Measurements from ENCODE around the gene GAB3. TPM values are rescaled to one million over a fixed set of nuclear protein-coding genes. Genes with fewer than 3 reads are reported as not detected.

The GAB3 gene
- total RNA-seq, 1 experiment from 2014 or later: 0.69 TPM

GRCh38 chrX:154742613-154743012, 8.3 kb downstream of the GAB3 start:
- Histone ChIP-seq H3K9me2 (ENCODE audit: insufficient read depth) (no peaks in the 10 kb centered on the region), H3K4me3 (replicated peaks in 1 of 2; ENCODE audit: low read depth in 1 of 2, low read length in 2 of 2) (no peak overlapping the region), H3K4me2 (ENCODE audit: low read length) (no peak overlapping the region), H3K4me1 (ENCODE audit: control insufficient read depth in 1 of 2, insufficient read depth in 2 of 2, low read length in 2 of 2) (no peaks in the 10 kb centered on the region), H4K20me1 (ENCODE audit: insufficient read depth) (no peaks in the 10 kb centered on the region), H3K9ac (ENCODE audit: low read length) (no peak overlapping the region), H3K9me3 (ENCODE audit: control insufficient read depth in 1 of 2, insufficient read depth in 1 of 2, low read depth in 1 of 2, low read length in 2 of 2) (no peaks in the 10 kb centered on the region), H2AFZ (ENCODE audit: low read depth, low read length, poor library complexity, severe bottlenecking) (no peak overlapping the region), H3K79me2 (ENCODE audit: insufficient read depth, low read length) (no peaks in the 10 kb centered on the region), H3K36me3 (ENCODE audit: control insufficient read depth in 1 of 2, insufficient read depth in 2 of 2, low read length in 2 of 2) (no peaks in the 10 kb centered on the region), H3K27me3 (ENCODE audit: insufficient read depth, low read length) (no peaks in the 10 kb centered on the region), H3K27ac (ENCODE audit: low read depth, low read length) (no peak overlapping the region)
- POLR2A ChIA-PET: no interaction called here
- intact Hi-C loops (cut with micrococcal nuclease): no loop called here
- TF ChIP-seq ZNF274 (IDR thresholded peaks at IDR 0.05; ENCODE audit: low read depth, low read length) (no peak), MAX (IDR thresholded peaks at IDR 0.05) (no peak)
- DNase-seq (ENCODE audit: low read depth, low spot score) (no peak), ATAC-seq (no peak)
- CTCF ChIA-PET: no interaction called here
- RAD21 ChIA-PET (ENCODE audit: low non-redundant PET in 1 of 2, low total read pairs in 2 of 2, uncharacterized antibody in 2 of 2, unreplicated experiment in 2 of 2): no interaction called here
- BruUV-seq (replicated peaks): no TSS peak

GRCh38 chrX:154739952-154740465, 10.9 kb downstream of the GAB3 start:
- H3K4me3 ChIP-seq (replicated peaks in 1 of 2; ENCODE audit: low read depth in 1 of 2, low read length in 2 of 2): no peak overlapping the region
- DNase-seq (ENCODE audit: low read depth, low spot score): no peak
- H4K20me1 ChIP-seq (ENCODE audit: insufficient read depth): no peaks in the 10 kb centered on the region
- H3K27me3 ChIP-seq (ENCODE audit: insufficient read depth, low read length): no peaks in the 10 kb centered on the region
- H3K36me3 ChIP-seq (ENCODE audit: control insufficient read depth in 1 of 2, insufficient read depth in 2 of 2, low read length in 2 of 2): no peaks in the 10 kb centered on the region
- no peak overlapping the region for H3K9ac ChIP-seq (ENCODE audit: low read length)
- no peaks in the 10 kb centered on the region for H3K4me1 ChIP-seq (ENCODE audit: control insufficient read depth in 1 of 2, insufficient read depth in 2 of 2, low read length in 2 of 2)
- no peak overlapping the region for H2AFZ ChIP-seq (ENCODE audit: low read depth, low read length, poor library complexity, severe bottlenecking)
- H3K27ac ChIP-seq (ENCODE audit: low read depth, low read length): no peak overlapping the region
- no peak overlapping the region for H3K4me2 ChIP-seq (ENCODE audit: low read length)
- no peaks in the 10 kb centered on the region for H3K9me3 ChIP-seq (ENCODE audit: control insufficient read depth in 1 of 2, insufficient read depth in 1 of 2, low read depth in 1 of 2, low read length in 2 of 2)
- H3K79me2 ChIP-seq (ENCODE audit: insufficient read depth, low read length): no peaks in the 10 kb centered on the region
- ChIA-PET CTCF (interaction anchor here (1.1 kb wide), 1 partner anchor 9 kb away, joined by 3 read pairs; no protein-coding TSS in a partner anchor), POLR2A (no interaction called here), RAD21 (ENCODE audit: low non-redundant PET in 1 of 2, low total read pairs in 2 of 2, uncharacterized antibody in 2 of 2, unreplicated experiment in 2 of 2) (no interaction called here)
- ATAC-seq: no peak
- no peaks in the 10 kb centered on the region for H3K9me2 ChIP-seq (ENCODE audit: insufficient read depth)
- TF ChIP-seq MAX (IDR thresholded peaks at IDR 0.05) (no peak), ZBTB33 (IDR thresholded peaks at IDR 0.05; ENCODE audit: extremely low read depth, insufficient replicate concordance, low read length) (no peak), SRF (IDR thresholded peaks at IDR 0.05; ENCODE audit: low read depth) (no peak), ELF1 (IDR thresholded peaks at IDR 0.05; ENCODE audit: borderline replicate concordance, low read depth) (no peak), RAD21 (IDR thresholded peaks at IDR 0.05; ENCODE audit: low read depth) (no peak)
- no TSS peak for BruUV-seq (replicated peaks)
- intact Hi-C loops (cut with micrococcal nuclease): no loop called here

Measured in HCT116 (cell line).